Measurements from ENCODE around the gene OSGEP.

DNA sequence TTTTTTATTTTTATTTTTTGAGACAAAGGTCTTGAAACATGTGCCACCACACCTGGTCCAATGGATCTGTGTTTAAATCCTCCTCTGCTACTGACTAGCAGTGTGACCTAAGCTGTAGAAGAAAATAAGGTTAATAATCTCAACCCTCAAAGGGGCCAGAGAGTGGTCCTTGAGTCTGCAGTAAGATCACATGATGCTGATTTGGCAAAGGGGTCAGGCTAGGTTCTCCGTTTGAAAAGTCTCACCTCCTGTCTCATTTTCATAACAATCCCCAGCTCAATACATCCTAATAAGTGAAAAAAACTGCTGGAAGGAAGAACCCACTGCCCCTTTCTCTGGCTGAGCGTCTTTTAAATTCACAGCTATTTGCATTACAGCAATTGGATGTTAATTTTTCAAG lies 33.3 kb downstream of the OSGEP start:
- no peak for TF ChIP-seq POLR2A (IDR thresholded peaks at IDR 0.05)
- no peak for TF ChIP-seq POLR2AphosphoS5 (IDR thresholded peaks at IDR 0.05)
- TF ChIP-seq EP300 (IDR thresholded peaks at IDR 0.05) = no peak
- TF ChIP-seq CTCF (IDR thresholded peaks at IDR 0.05) = no peak

Measured in sigmoid colon (tissue), 4 donors.